Subcutaneous abdominal adipose tissue (tissue), 5 donors: Measurements from ENCODE around the gene EIPR1.

Experiments used
- H3K27ac ChIP-seq: one replicate; pipeline ENCODE4 v1.7.0; 2013; ENCODE audit warnings: low read depth, mild to moderate bottlenecking, inconsistent platforms, low read length, moderate library complexity
- H3K27me3 ChIP-seq, 5 donors: one replicate each; pipeline ENCODE4 v1.7.0; 2013; ENCODE audit warnings: low read length in 5 of 5, inconsistent platforms in 1 of 5; ENCODE audit not compliant: control insufficient read depth in 5 of 5, insufficient read depth in 4 of 5
- H3K36me3 ChIP-seq, 5 donors: one replicate each; pipeline ENCODE4 v1.7.0; 2013; ENCODE audit warnings: low read length in 5 of 5; ENCODE audit not compliant: control insufficient read depth in 5 of 5, insufficient read depth in 5 of 5
- H3K4me1 ChIP-seq, 5 donors: one replicate each; pipeline ENCODE4 v1.7.0; 2013; ENCODE audit warnings: low read length in 5 of 5, mild to moderate bottlenecking in 3 of 5, moderate library complexity in 1 of 5; ENCODE audit not compliant: control insufficient read depth in 5 of 5, insufficient read depth in 5 of 5
- H3K4me3 ChIP-seq, 5 donors: one replicate each; pipeline ENCODE4 v1.7.0; 2013; ENCODE audit warnings: low read length in 5 of 5, low read depth in 1 of 5
- H3K9ac ChIP-seq, 5 donors: one replicate each; pipeline ENCODE4 v1.7.0; 2013; ENCODE audit warnings: low read length in 5 of 5, mild to moderate bottlenecking in 4 of 5, moderate library complexity in 3 of 5
- H3K9me3 ChIP-seq, 5 donors: one replicate each; pipeline ENCODE4 v1.7.0; 2013; ENCODE audit warnings: low read length in 5 of 5; ENCODE audit not compliant: control insufficient read depth in 5 of 5
- donor health status: healthy.
- donor health status: healthy.
- donor health status: healthy.
- donor health status: healthy.
- donor health status: healthy.

EIPR1 gene

DNA sequence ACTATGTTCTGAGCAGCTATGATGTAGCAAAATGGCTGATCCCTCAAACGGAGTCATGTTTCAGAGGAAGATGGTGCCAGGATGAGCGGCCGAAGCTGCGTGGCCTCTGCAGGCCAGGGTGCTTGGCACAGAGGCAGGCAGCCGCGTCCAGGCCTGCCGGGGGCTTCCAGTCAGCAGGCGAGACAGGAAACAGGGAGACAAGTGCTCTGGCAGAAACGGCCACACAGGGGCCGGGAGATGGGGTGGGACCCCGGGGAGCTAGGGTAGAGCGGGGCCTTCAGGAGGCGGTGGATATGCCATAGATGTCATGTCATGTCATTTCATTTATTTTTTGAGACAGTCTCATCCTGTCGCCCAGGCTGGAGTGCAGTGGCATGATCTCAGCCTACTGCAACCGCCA, 50.7 kb downstream of the EIPR1 start:
- H3K9me3 ChIP-seq = no peaks in the 10 kb centered on the region
- H3K4me1 ChIP-seq = peaks cover 0 to 3% (median 0%) of the 10 kb centered on the region in 5 donors
- H3K4me3 ChIP-seq = no peak overlapping the region
- no peak overlapping the region for H3K9ac ChIP-seq
- H3K27ac ChIP-seq = no peak overlapping the region
- no peaks in the 10 kb centered on the region for H3K27me3 ChIP-seq
- peaks cover 0 to 35% (median 15%) of the 10 kb centered on the region in 5 donors for H3K36me3 ChIP-seq

GRCh38 chr2:3326182-3326537, 51.5 kb downstream of the EIPR1 start:
- no peaks in the 10 kb centered on the region for H3K27me3 ChIP-seq
- H3K4me3 ChIP-seq = no peak overlapping the region
- H3K4me1 ChIP-seq = peaks cover 0 to 3% (median 0%) of the 10 kb centered on the region in 5 donors
- H3K9me3 ChIP-seq = no peaks in the 10 kb centered on the region
- no peak overlapping the region for H3K9ac ChIP-seq
- H3K27ac ChIP-seq = no peak overlapping the region
- peaks cover 0 to 37% (median 15%) of the 10 kb centered on the region in 5 donors for H3K36me3 ChIP-seq

DNA sequence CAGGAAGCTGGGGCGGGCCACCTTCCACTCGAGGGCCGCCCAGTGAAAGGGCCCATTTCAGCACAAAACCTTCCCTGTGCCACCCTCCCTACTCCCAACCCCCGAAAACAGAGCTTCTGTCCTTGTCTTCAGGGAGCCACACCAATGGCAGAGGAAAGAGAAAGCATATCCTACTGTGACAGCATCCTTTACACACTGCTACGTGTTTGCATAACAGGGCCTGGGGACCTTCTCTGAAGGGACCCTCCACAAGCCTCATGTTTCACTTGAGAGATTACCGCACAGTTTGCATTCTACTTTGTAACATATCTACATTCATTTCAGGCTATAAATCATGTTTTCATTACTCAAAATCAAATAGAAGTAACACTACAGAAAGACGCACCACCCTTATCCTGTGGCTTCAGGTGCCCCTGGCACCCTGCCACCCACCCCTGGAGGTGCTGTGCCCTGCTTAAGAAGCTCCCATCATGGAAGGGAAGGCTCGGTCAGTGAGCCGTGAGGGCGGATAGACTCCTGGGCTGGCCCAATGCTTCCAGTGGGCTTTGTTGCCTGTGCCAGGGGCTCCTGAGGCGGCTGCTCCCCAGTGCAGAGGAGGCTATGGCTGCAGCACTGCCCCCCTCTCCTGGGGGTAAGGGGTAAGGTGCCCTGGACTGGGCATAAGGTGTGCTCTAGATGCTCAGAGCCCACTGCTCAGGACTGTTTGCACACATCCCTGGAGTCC, 52.0 kb downstream of the EIPR1 start:
- peaks cover 0 to 32% (median 11%) of the 10 kb centered on the region in 5 donors for H3K36me3 ChIP-seq
- H3K9ac ChIP-seq = no peak overlapping the region
- H3K4me1 ChIP-seq = peaks cover 0 to 3% (median 0%) of the 10 kb centered on the region in 5 donors
- no peak overlapping the region for H3K27ac ChIP-seq
- H3K4me3 ChIP-seq = no peak overlapping the region
- H3K27me3 ChIP-seq = no peaks in the 10 kb centered on the region
- H3K9me3 ChIP-seq = no peaks in the 10 kb centered on the region

DNA sequence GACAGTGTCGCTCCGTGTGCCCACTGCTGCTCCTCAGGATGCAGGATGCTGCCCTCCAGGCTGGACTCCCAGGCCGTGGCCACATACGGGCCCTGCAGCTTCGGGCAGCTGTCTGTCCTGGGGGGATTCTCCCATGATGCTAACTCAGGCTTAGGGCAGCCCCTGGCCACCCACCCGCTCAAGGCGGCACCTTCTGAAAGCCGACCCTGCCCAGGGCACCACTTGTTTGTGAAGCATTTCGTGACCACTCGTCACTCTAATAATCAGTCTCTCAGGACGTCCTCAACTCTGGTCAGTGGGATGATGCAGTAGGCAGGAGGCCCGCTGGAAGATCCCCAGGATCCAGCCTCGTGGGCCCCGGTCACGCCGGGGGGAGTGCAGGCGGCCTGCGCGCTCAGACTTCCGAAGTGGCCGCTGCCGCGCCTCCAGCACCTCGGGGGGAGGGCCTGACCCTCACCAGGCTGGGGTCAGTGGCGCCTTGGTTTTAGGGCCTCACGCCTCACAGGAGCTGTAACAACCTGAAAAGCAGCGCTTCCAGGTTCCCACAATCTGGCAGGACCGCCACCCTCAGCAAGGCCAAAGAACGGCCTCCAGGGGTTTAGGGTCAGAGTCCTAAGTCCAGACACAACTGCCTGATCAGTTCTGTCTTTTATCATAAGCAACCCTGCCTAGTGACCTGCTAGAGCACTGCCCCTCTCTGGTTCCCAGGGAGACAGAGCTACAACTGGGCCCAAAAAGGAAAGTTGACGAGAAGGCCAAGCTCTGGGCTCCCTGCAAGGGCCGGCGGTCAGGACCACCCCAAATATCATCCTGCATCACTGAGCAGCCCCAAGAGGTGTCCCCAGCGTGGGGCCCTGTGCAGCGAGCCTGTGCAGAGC, 53.0 kb downstream of the EIPR1 start:
- Histone ChIP-seq H3K4me1 (no peaks in the 10 kb centered on the region), H3K9me3 (no peaks in the 10 kb centered on the region), H3K27ac (no peak overlapping the region), H3K36me3 (peaks cover 0 to 22% (median 7%) of the 10 kb centered on the region in 5 donors), H3K4me3 (no peak overlapping the region), H3K9ac (no peak overlapping the region), H3K27me3 (no peaks in the 10 kb centered on the region)

DNA sequence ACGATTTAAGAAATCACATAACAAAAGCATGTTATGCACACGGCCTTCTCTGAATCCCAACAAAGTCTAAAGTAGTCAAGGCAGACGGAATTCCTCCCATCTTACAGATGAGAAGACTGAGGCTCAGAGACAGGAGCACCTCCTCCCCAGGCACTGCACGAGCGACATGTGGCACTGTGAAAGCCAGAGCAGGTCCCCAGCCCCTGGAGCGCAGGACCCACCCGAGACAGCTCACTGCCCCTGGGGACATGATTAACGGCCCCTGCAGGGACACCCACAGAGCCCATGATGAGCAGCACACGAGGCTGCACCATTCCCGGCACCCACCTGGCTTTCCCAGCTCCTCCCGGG, 53.6 kb downstream of the EIPR1 start:
- Histone ChIP-seq H3K4me3 (no peak overlapping the region), H3K9me3 (no peaks in the 10 kb centered on the region), H3K27ac (no peak overlapping the region), H3K36me3 (peaks cover 0 to 22% (median 7%) of the 10 kb centered on the region in 5 donors), H3K4me1 (no peaks in the 10 kb centered on the region), H3K27me3 (no peaks in the 10 kb centered on the region), H3K9ac (no peak overlapping the region)

GRCh38 chr2:3323360-3324035, 54.1 kb downstream of the EIPR1 start:
- peaks cover 0 to 25% (median 7%) of the 10 kb centered on the region in 5 donors for H3K36me3 ChIP-seq
- H3K4me1 ChIP-seq = no peaks in the 10 kb centered on the region
- H3K4me3 ChIP-seq = no peak overlapping the region
- no peak overlapping the region for H3K27ac ChIP-seq
- H3K9ac ChIP-seq = no peak overlapping the region
- no peaks in the 10 kb centered on the region for H3K27me3 ChIP-seq
- H3K9me3 ChIP-seq = no peaks in the 10 kb centered on the region

- no peaks in the 10 kb centered on the region for H3K27me3 ChIP-seq
- no peak overlapping the region for H3K27ac ChIP-seq
- no peaks in the 10 kb centered on the region for H3K4me1 ChIP-seq
- H3K9ac ChIP-seq = no peak overlapping the region
- no peaks in the 10 kb centered on the region for H3K9me3 ChIP-seq
- peaks cover 0 to 29% (median 7%) of the 10 kb centered on the region in 5 donors for H3K36me3 ChIP-seq
- H3K4me3 ChIP-seq = no peak overlapping the region
Observed at GRCh38 chr2:3322311-3322970, 55.2 kb downstream of the EIPR1 start.

- H3K9ac ChIP-seq = no peak overlapping the region
- H3K27ac ChIP-seq = no peak overlapping the region
- H3K9me3 ChIP-seq = no peaks in the 10 kb centered on the region
- H3K4me3 ChIP-seq = no peak overlapping the region
- H3K4me1 ChIP-seq = no peaks in the 10 kb centered on the region
- H3K27me3 ChIP-seq = no peaks in the 10 kb centered on the region
- H3K36me3 ChIP-seq = peaks cover 0 to 29% (median 7%) of the 10 kb centered on the region in 5 donors
Observed at GRCh38 chr2:3321825-3322224, 55.8 kb downstream of the EIPR1 start.

DNA sequence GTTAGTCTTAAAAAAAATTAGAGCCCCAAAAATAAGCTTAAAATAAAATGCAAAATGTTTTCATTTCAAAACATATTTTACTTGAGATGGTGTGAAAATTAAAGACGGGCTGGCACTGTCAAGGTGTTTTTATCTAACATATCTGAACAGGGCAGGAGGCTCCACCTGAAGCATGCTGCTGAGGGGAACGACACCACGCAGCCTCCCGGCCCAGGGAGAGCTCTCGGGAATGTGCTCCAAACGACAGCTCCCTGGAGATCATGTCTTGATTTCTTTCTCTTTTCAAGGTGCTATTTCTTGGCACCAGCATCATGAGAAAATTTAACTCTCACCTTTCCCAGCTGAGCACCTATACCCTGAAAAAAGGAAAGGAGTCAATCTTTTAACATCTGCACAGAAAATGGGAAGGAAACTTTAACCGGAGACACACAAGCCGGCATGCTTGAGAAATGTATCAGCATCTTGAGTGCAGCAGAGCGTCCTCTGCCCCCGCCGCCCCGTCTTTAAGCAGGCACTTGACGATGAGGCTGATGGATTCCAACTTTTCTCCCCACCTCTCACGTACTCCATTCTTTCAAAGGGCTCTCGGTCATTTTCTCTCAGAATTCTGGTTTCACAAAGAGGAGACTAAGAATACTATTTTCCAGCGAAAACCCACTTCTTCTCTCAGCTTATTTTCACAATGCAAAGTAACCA, 56.6 kb downstream of the EIPR1 start:
- H3K9me3 ChIP-seq = no peaks in the 10 kb centered on the region
- H3K4me3 ChIP-seq = no peak overlapping the region
- H3K36me3 ChIP-seq = peaks cover 0 to 28% (median 7%) of the 10 kb centered on the region in 5 donors
- H3K27ac ChIP-seq = no peak overlapping the region
- H3K27me3 ChIP-seq = no peaks in the 10 kb centered on the region
- H3K9ac ChIP-seq = no peak overlapping the region
- H3K4me1 ChIP-seq = no peaks in the 10 kb centered on the region
